K562 (cell line): ENCODE results near the gene CCNYL1.
A peak's percentile ranks its signal among the peaks of the same experiment; 100 is the strongest.

Source experiments
- CTCF ChIP-seq, 3 experiments: IDR thresholded peaks in 2 of 3; conservative IDR thresholded peaks in 1 of 3; 2 replicates each; pipeline ENCODE4 v1.5.1; 2011 to 2012; ENCODE audit warnings: low read length in 3 of 3, mild to moderate bottlenecking in 3 of 3, control low read depth in 2 of 3, improper control_type of control experiment in 1 of 3, inconsistent platforms in 1 of 3, low read depth in 1 of 3, mixed read lengths in 1 of 3, moderate library complexity in 1 of 3; ENCODE audit not compliant: insufficient read depth in 2 of 3
- MCM7 ChIP-seq, 2 experiments: fragments of 450-650 bp; IDR thresholded peaks; 2 replicates each; pipeline ENCODE4 v1.6.1; 2016 to 2018
- POLR2AphosphoS5 ChIP-seq: IDR thresholded peaks from 2 replicates; pipeline ENCODE4 v1.6.1; 2011; ENCODE audit warnings: mild to moderate bottlenecking, low read depth, low read length, moderate library complexity; ENCODE audit not compliant: control insufficient read depth, insufficient read depth
- ZSCAN29 ChIP-seq: fragments of 450-650 bp; IDR thresholded peaks from 2 replicates; pipeline ENCODE4 v1.6.1; 2017

GRCh38 chr2:207792244-207792785 lies 80.9 kb downstream of the CCNYL1 start:
- TF ChIP-seq POLR2AphosphoS5 (peak; percentile 26; the same call in 1 of the 2 replicates), ZSCAN29 (no peak), CTCF (IDR thresholded peaks at IDR 0.05 in 2 of 3, conservative IDR thresholded peaks at IDR 0.05 in 1 of 3; ENCODE audit: insufficient read depth in 2 of 3, low read depth in 1 of 3, low read length in 3 of 3) (no peak), MCM7 (IDR thresholded peaks at IDR 0.05) (no peak)
